HEK293 (cell line): ENCODE results near the gene FTMT.

Experiments used
- CTCF ChIA-PET: fragments of 350-600 bp; formaldehyde crosslinking; extraction: SDS; loops from one replicate; lab custom pipeline; 2021; ENCODE audit warnings: antibody characterized with exemption; lab: Yijun Ruan, JAX
- POLR2A ChIA-PET: fragments of 300-600 bp; formaldehyde crosslinking; extraction: SDS; loops from one replicate; lab custom pipeline; 2020; ENCODE audit warnings: antibody characterized with exemption, inconsistent platforms; lab: Yijun Ruan, JAX
- H3K27ac ChIP-seq: fragments of 200-500 bp; sonication (Bioruptor generic); 2 replicates; pipeline ENCODE4 v1.5.1; 2014; ENCODE audit warnings: low read depth, low read length, control low read depth, inconsistent platforms; ENCODE audit errors: extremely low read depth
- H3K36me3 ChIP-seq, 2 experiments: fragments of 200-500 bp in 1 of 2; sonication (Bioruptor generic) in 1 of 2; 1 replicate in 1 of 2; 2 replicates in 1 of 2; pipeline ENCODE4 v1.5.1; 2014 to 2017; ENCODE audit warnings: inconsistent platforms in 2 of 2, low read length in 2 of 2; ENCODE audit not compliant: control insufficient read depth in 2 of 2, insufficient read depth in 1 of 2
- H3K4me1 ChIP-seq: fragments of 200-500 bp; sonication (Bioruptor generic); 2 replicates; pipeline ENCODE4 v1.5.1; 2014; ENCODE audit warnings: mild to moderate bottlenecking, low read length, inconsistent platforms; ENCODE audit not compliant: control insufficient read depth, insufficient read depth
- H3K4me3 ChIP-seq: 2 replicates; pipeline ENCODE4 v1.5.1; 2011; ENCODE audit warnings: low read depth, mild to moderate bottlenecking, control low read depth, low read length, moderate library complexity
- H3K9me3 ChIP-seq: fragments of 200-500 bp; sonication (Bioruptor generic); 2 replicates; pipeline ENCODE4 v1.5.1; 2014; ENCODE audit warnings: low read depth, low read length, inconsistent platforms; ENCODE audit not compliant: control insufficient read depth, insufficient read depth
- MEIS1 ChIP-seq: sonication (generic); formaldehyde crosslinking; IDR thresholded peaks from 2 replicates; pipeline ENCODE4 v1.8.1; 2022; ENCODE audit warnings: missing genetic modification reagents, mild to moderate bottlenecking, borderline replicate concordance
- ZNF223 ChIP-seq: fragments of 450-650 bp; formaldehyde crosslinking; IDR thresholded peaks from 2 replicates; pipeline ENCODE4 v1.5.1; 2016; ENCODE audit warnings: missing biosample characterization, missing genetic modification characterization
- TF ChIP-seq, protein P1 (sequence below): fragments of 450-650 bp; formaldehyde crosslinking; IDR thresholded peaks from 2 replicates; pipeline ENCODE4 v1.5.1; 2016; ENCODE audit warnings: missing biosample characterization, missing genetic modification characterization, low read depth
- TF ChIP-seq, protein P2 (sequence below): fragments of 450-650 bp; formaldehyde crosslinking; IDR thresholded peaks from 2 replicates; pipeline ENCODE4 v1.5.1; 2017; ENCODE audit warnings: missing biosample characterization, missing genetic modification characterization

The FTMT gene

DNA sequence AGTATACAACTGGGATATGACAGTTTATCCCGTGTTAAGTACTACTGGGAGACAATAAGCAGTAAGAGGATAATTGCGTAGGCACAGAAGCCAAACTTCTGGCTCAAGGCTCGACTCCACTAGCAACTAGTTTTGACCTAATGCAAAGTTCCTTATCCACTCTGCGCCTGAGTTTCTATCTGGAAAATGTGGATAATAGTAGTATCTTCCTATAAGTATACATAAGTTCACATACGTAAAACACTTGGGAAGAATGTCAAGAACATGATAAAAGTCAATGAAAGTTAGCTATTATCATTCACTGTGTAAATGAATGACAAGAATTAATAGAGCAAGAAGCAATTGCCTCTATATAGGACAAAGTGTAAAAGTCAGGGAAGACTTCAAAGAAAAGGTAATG is 45.7 kb downstream of the FTMT start (continued):
- TF ChIP-seq, protein P1, sequence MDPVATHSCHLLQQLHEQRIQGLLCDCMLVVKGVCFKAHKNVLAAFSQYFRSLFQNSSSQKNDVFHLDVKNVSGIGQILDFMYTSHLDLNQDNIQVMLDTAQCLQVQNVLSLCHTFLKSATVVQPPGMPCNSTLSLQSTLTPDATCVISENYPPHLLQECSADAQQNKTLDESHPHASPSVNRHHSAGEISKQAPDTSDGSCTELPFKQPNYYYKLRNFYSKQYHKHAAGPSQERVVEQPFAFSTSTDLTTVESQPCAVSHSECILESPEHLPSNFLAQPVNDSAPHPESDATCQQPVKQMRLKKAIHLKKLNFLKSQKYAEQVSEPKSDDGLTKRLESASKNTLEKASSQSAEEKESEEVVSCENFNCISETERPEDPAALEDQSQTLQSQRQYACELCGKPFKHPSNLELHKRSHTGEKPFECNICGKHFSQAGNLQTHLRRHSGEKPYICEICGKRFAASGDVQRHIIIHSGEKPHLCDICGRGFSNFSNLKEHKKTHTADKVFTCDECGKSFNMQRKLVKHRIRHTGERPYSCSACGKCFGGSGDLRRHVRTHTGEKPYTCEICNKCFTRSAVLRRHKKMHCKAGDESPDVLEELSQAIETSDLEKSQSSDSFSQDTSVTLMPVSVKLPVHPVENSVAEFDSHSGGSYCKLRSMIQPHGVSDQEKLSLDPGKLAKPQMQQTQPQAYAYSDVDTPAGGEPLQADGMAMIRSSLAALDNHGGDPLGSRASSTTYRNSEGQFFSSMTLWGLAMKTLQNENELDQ (tag by site-specific recombination) = no peak
- no peak for TF ChIP-seq ZNF223 (tag by site-specific recombination)
- TF ChIP-seq, all 188 proteins: peak for 0

DNA sequence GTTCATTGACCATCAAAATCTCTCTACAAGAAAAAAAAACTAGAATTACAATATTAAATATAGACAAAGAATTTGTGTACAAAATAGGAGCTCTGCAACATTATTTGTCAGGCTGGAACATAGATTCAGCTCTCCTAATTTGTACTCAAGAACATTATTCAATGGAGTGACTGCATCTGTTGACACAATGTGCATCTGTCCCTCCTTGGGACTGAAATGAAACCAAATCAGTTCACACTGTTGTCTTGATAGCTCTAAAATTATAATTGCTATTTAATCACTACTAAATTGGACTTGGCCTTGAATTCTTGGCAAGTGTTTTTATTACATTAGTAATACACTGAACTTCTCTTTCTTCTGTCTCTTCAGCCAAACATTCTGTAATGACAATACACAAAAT is 47.7 kb downstream of the FTMT start:
- ChIA-PET POLR2A (no interaction called here), CTCF (no interaction called here)
- H3K4me3 ChIP-seq = no peak overlapping the region
- H3K27ac ChIP-seq = no peak overlapping the region
- no peaks in the 10 kb centered on the region for H3K9me3 ChIP-seq
- H3K4me1 ChIP-seq = no peaks in the 10 kb centered on the region
- no peaks in the 10 kb centered on the region for H3K36me3 ChIP-seq
- no peak for TF ChIP-seq MEIS1 (CRISPR knock-in tag)
- TF ChIP-seq, protein P2, sequence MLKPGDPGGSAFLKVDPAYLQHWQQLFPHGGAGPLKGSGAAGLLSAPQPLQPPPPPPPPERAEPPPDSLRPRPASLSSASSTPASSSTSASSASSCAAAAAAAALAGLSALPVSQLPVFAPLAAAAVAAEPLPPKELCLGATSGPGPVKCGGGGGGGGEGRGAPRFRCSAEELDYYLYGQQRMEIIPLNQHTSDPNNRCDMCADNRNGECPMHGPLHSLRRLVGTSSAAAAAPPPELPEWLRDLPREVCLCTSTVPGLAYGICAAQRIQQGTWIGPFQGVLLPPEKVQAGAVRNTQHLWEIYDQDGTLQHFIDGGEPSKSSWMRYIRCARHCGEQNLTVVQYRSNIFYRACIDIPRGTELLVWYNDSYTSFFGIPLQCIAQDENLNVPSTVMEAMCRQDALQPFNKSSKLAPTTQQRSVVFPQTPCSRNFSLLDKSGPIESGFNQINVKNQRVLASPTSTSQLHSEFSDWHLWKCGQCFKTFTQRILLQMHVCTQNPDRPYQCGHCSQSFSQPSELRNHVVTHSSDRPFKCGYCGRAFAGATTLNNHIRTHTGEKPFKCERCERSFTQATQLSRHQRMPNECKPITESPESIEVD (tag by site-specific recombination) = no peak
